ENCODE measurements around the gene CROCC2. TPM values are rescaled to one million over a fixed set of nuclear protein-coding genes. Genes with fewer than 3 reads are reported as not detected.
A peak's percentile ranks its signal among the peaks of the same experiment; 100 is the strongest.

CROCC2 gene
- total and polyA plus RNA-seq, 3 experiments from 2014 or later: not detected

- H3K27ac ChIP-seq (ENCODE audit: low read depth, low read length): no peak overlapping the region
- no peaks in the 10 kb centered on the region for H3K36me3 ChIP-seq (ENCODE audit: insufficient read depth, low read length)
- CTCF ChIA-PET: no interaction called here
- no peaks in the 10 kb centered on the region for H3K27me3 ChIP-seq (ENCODE audit: insufficient read depth, low read length, poor library complexity, severe bottlenecking)
- DNase-seq: peak in 1 of 5 donors; percentile 39
- no peaks in the 10 kb centered on the region for H3K9me3 ChIP-seq (ENCODE audit: low read length)
- no peaks in the 10 kb centered on the region for H3K4me1 ChIP-seq (ENCODE audit: insufficient read depth, low read length)
- Mint-ChIP-seq H3K36me3 (no peaks in the 10 kb centered on the region), H3K27ac (no peak overlapping the region), H3K4me1 (no peaks in the 10 kb centered on the region), H3K27me3 (peaks cover 6 to 31% of the 10 kb centered on the region in 2 donors), H3K4me3 (peak overlapping the region in 1 of 7 donors; percentile 30), H3K9me3 (peaks cover 0 to 2% (median 0%) of the 10 kb centered on the region in 5 donors)
- no peak overlapping the region for H3K4me3 ChIP-seq (ENCODE audit: low read length)
- POLR2A ChIA-PET: no interaction called here
Measured at GRCh38 chr2:240949791-240950705, 43.9 kb downstream of the CROCC2 start.

DNA sequence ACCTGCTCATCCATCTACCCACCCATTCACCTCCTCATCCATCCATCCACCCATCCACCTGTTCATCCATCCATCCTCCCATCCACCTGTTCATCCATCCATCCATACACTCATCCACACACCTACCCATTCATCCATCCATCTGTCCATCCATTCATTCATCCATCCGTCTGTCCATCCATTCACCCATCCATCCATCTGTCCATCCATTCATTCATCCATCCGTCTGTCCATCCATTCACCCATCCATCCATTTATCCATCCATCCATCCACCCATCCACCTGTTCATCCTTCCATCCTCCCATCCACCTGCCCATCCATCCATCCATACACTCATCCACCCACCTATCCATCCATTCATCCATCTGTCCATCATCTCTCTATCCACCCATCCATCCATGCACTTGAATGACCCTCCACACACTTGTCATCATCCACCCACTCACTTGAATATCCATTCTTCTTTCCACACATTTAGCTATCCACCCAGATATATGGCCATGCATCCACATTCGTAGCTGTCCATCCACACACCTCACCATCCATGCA, 45.0 kb downstream of the CROCC2 start:
- no peak overlapping the region for H3K27ac Mint-ChIP-seq
- Histone ChIP-seq H3K27ac (ENCODE audit: low read depth, low read length) (no peak overlapping the region), H3K4me1 (ENCODE audit: insufficient read depth, low read length) (no peaks in the 10 kb centered on the region), H3K9me3 (ENCODE audit: low read length) (no peaks in the 10 kb centered on the region), H3K4me3 (ENCODE audit: low read length) (no peak overlapping the region), H3K27me3 (ENCODE audit: insufficient read depth, low read length, poor library complexity, severe bottlenecking) (no peaks in the 10 kb centered on the region), H3K36me3 (ENCODE audit: insufficient read depth, low read length) (no peaks in the 10 kb centered on the region)
- H3K36me3 Mint-ChIP-seq: no peaks in the 10 kb centered on the region
- POLR2A ChIA-PET: no interaction called here
- peaks cover 9 to 25% of the 10 kb centered on the region in 2 donors for H3K27me3 Mint-ChIP-seq
- H3K4me1 Mint-ChIP-seq: no peaks in the 10 kb centered on the region
- DNase-seq: no peak
- H3K4me3 Mint-ChIP-seq: no peak overlapping the region
- CTCF ChIA-PET: no interaction called here
- H3K9me3 Mint-ChIP-seq: peaks cover 0 to 2% (median 0%) of the 10 kb centered on the region in 5 donors

- peaks cover 9 to 24% of the 10 kb centered on the region in 2 donors for H3K27me3 Mint-ChIP-seq
- DNase-seq: peak in 1 of 5 donors; percentile 36
- H3K9me3 Mint-ChIP-seq: no peaks in the 10 kb centered on the region
- no peaks in the 10 kb centered on the region for H3K27me3 ChIP-seq (ENCODE audit: insufficient read depth, low read length, poor library complexity, severe bottlenecking)
- H3K36me3 ChIP-seq (ENCODE audit: insufficient read depth, low read length): no peaks in the 10 kb centered on the region
- no peak overlapping the region for H3K27ac ChIP-seq (ENCODE audit: low read depth, low read length)
- no peaks in the 10 kb centered on the region for H3K4me1 Mint-ChIP-seq
- no peak overlapping the region for H3K4me3 Mint-ChIP-seq
- no peaks in the 10 kb centered on the region for H3K9me3 ChIP-seq (ENCODE audit: low read length)
- no peaks in the 10 kb centered on the region for H3K36me3 Mint-ChIP-seq
- ChIA-PET CTCF (no interaction called here), POLR2A (no interaction called here)
- no peak overlapping the region for H3K27ac Mint-ChIP-seq
- H3K4me1 ChIP-seq (ENCODE audit: insufficient read depth, low read length): no peaks in the 10 kb centered on the region
- no peak overlapping the region for H3K4me3 ChIP-seq (ENCODE audit: low read length)
Measured at GRCh38 chr2:240952496-240953246, 46.5 kb downstream of the CROCC2 start.

- Mint-ChIP-seq H3K4me3 (no peak overlapping the region), H3K4me1 (no peaks in the 10 kb centered on the region), H3K36me3 (no peaks in the 10 kb centered on the region), H3K27me3 (peaks cover 12 to 19% of the 10 kb centered on the region in 2 donors), H3K27ac (no peak overlapping the region), H3K9me3 (no peaks in the 10 kb centered on the region)
- Histone ChIP-seq H3K9me3 (ENCODE audit: low read length) (no peaks in the 10 kb centered on the region), H3K27ac (ENCODE audit: low read depth, low read length) (no peak overlapping the region), H3K4me1 (ENCODE audit: insufficient read depth, low read length) (no peaks in the 10 kb centered on the region), H3K4me3 (ENCODE audit: low read length) (no peak overlapping the region), H3K36me3 (ENCODE audit: insufficient read depth, low read length) (no peaks in the 10 kb centered on the region), H3K27me3 (ENCODE audit: insufficient read depth, low read length, poor library complexity, severe bottlenecking) (no peaks in the 10 kb centered on the region)
- CTCF ChIA-PET: no interaction called here
- peak in 1 of 5 donors; percentile 24 for DNase-seq
- POLR2A ChIA-PET: no interaction called here
Measured at GRCh38 chr2:240953426-240954410, 47.6 kb downstream of the CROCC2 start.

GRCh38 chr2:240954436-240955305, 48.5 kb downstream of the CROCC2 start:
- no peak overlapping the region for H3K27ac ChIP-seq (ENCODE audit: low read depth, low read length)
- no peak overlapping the region for H3K27ac Mint-ChIP-seq
- ChIA-PET CTCF (no interaction called here), POLR2A (no interaction called here)
- no peaks in the 10 kb centered on the region for H3K27me3 ChIP-seq (ENCODE audit: insufficient read depth, low read length, poor library complexity, severe bottlenecking)
- no peaks in the 10 kb centered on the region for H3K4me1 Mint-ChIP-seq
- H3K9me3 Mint-ChIP-seq: no peaks in the 10 kb centered on the region
- H3K9me3 ChIP-seq (ENCODE audit: low read length): no peaks in the 10 kb centered on the region
- H3K4me3 ChIP-seq (ENCODE audit: low read length): no peak overlapping the region
- peaks cover 12 to 19% of the 10 kb centered on the region in 2 donors for H3K27me3 Mint-ChIP-seq
- no peaks in the 10 kb centered on the region for H3K36me3 Mint-ChIP-seq
- H3K36me3 ChIP-seq (ENCODE audit: insufficient read depth, low read length): no peaks in the 10 kb centered on the region
- no peak for DNase-seq
- no peaks in the 10 kb centered on the region for H3K4me1 ChIP-seq (ENCODE audit: insufficient read depth, low read length)
- H3K4me3 Mint-ChIP-seq: no peak overlapping the region

DNA sequence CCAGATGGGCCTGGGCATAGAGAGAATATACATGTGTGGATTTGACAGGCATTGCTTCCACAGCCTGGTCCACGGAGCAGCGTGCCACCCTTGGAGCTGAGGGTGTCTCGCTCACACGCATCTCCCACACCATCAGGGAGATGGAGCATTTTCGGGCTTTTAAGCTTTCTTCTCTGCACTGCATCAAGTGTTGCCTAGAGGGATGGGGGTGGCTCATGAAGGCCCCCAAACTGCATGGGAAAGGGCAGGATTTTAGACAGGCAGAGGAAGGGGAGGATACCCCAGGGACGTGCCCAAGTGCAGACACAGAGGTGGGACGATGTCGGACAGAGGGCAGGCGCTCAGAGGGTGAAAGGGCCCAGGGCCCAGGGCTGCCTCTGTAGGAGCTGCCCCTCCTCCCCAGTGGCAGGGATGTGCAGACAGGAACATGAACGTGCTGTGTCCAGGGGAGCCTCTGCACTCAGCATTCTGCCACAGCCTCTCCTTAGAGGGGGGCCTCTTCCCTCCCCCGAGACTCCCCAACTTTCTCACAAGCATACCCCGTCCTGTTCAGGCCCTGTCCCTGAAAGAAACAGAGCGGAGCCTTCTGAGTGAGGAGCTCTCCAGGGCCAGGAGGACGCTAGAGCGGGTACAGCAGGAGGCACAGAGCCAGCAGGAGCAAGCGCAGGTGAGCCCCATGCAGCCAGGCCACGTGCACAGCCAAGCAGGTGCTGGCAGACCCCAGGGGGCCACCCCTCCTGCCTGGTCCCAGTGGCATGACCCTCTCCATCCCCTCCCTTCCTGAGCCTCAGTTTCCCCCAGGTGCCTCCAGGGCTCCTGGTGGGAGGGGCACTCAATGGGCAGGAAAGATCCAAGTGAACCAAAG, 49.4 kb downstream of the CROCC2 start:
- no peaks in the 10 kb centered on the region for H3K36me3 ChIP-seq (ENCODE audit: insufficient read depth, low read length)
- ChIA-PET CTCF (no interaction called here), POLR2A (no interaction called here)
- H3K36me3 Mint-ChIP-seq: no peaks in the 10 kb centered on the region
- DNase-seq: peak in 1 of 5 donors; percentile 33
- no peaks in the 10 kb centered on the region for H3K4me1 ChIP-seq (ENCODE audit: insufficient read depth, low read length)
- no peak overlapping the region for H3K27ac ChIP-seq (ENCODE audit: low read depth, low read length)
- no peaks in the 10 kb centered on the region for H3K9me3 ChIP-seq (ENCODE audit: low read length)
- no peaks in the 10 kb centered on the region for H3K4me1 Mint-ChIP-seq
- no peak overlapping the region for H3K4me3 ChIP-seq (ENCODE audit: low read length)
- H3K9me3 Mint-ChIP-seq: no peaks in the 10 kb centered on the region
- no peak overlapping the region for H3K27ac Mint-ChIP-seq
- no peak overlapping the region for H3K4me3 Mint-ChIP-seq
- H3K27me3 ChIP-seq (ENCODE audit: insufficient read depth, low read length, poor library complexity, severe bottlenecking): no peaks in the 10 kb centered on the region
- peaks cover 9 to 14% of the 10 kb centered on the region in 2 donors for H3K27me3 Mint-ChIP-seq

All from CD8-positive, alpha-beta memory T cell (primary cell).